HG03108 (cell line): ENCODE measurements around the gene ARL4C.
"Not testable (repeated sequence)": the region's sequence is repeated elsewhere in the genome, so short reads cannot be mapped to it uniquely, and the experiment has no call there.

Experiments
- ATAC-seq: cut with Tn5 transposase; IDR thresholded peaks from one replicate; pipeline ENCODE4 v1.9.1; 2021; ENCODE audit warnings: moderate library complexity; ENCODE audit not compliant: unreplicated experiment

ARL4C gene

GRCh38 chr2:234478121-234478858 is 18.6 kb downstream of the ARL4C start:
- no peak for ATAC-seq

DNA sequence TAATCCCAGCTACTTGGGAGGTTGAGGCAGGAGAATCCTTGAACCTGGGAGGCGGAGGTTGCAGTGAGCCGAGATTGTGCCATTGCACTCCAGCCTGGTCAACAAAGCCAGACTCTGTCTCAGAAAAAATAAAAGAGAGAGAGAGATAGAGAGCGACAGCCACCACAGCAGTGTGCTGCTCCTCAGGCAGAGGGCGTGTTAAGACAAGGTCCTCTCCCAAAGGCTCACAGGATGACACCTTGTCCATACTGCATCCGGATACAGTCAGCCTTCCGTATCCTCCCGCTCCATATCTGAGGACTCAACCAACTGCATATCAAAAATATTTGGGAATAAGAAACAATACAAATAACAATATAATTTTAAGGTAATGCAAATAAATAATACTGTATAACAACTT is 20.1 kb downstream of the ARL4C start:
- no peak for ATAC-seq

DNA sequence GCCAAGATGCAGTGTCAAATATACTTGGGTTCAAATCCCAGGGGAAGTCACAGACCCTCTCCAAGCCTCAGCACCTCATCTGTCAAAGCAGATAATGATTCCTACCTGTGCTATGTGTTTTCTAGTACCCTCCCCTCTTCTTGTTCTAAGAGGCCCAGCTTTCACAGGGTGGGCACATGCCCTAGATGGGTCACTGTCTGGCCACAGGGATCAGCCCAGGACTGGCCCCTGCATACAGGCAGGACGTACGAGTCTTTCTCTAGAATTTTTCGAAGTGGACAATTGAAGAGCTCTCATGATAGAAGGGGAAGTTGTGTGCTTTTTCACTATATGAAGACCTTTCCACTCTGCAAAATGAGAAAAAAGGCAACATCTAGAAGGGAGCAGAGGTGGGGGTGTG is 22.2 kb downstream of the ARL4C start:
- no peak for ATAC-seq

GRCh38 chr2:234472155-234472554 is 24.7 kb downstream of the ARL4C start:
- no peak for ATAC-seq

GRCh38 chr2:234469972-234470371 is 26.9 kb downstream of the ARL4C start:
- no peak for ATAC-seq

- ATAC-seq: no peak
Measured at GRCh38 chr2:234469251-234469845, 27.5 kb downstream of the ARL4C start.

DNA sequence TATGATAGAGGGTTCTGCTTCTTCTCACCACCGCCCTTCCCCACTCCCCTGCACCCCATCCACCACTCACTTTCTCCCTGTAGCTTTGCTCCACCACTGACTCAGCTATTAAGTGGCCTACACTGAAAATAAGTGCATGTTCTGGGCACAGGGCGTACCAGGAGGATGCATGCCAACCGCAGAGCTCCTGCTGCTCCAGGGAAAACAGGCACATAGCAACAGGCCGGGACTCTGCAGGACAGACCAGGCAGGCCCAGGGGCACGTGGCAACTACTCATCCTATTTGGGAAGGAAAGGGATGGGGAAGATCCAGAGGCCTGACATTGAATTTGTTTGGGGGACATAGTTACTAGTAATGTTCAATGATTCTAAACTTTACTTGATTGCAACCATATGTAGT is 28.4 kb downstream of the ARL4C start:
- ATAC-seq: no peak

- ATAC-seq: no peak
Measured at GRCh38 chr2:234467289-234467688, 29.6 kb downstream of the ARL4C start.

DNA sequence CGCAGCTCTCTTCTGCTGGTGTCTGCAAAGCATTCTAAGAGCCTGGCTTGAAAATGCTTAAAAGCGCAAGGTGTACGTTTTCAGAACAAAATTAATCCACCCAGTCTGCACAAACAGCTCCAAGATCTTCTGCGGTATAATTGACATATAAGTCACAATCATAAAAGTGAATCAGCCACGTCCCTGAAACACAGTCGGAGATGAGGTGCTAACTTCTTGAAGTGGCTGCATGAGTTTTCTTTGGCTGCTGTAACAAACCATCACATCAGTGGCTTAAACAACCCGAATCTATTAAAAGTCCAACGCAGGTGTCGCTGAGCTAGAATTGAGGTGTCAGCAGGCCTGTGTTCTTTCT is 32.6 kb downstream of the ARL4C start:
- ATAC-seq: no peak

GRCh38 chr2:234463626-234464290 is 33.1 kb downstream of the ARL4C start:
- ATAC-seq: no peak

GRCh38 chr2:234462218-234462992 is 34.5 kb downstream of the ARL4C start:
- no peak for ATAC-seq

GRCh38 chr2:234459401-234460009 is 37.4 kb downstream of the ARL4C start:
- ATAC-seq: no peak

- ATAC-seq: no peak
Measured at GRCh38 chr2:234458466-234458865, 38.4 kb downstream of the ARL4C start.

DNA sequence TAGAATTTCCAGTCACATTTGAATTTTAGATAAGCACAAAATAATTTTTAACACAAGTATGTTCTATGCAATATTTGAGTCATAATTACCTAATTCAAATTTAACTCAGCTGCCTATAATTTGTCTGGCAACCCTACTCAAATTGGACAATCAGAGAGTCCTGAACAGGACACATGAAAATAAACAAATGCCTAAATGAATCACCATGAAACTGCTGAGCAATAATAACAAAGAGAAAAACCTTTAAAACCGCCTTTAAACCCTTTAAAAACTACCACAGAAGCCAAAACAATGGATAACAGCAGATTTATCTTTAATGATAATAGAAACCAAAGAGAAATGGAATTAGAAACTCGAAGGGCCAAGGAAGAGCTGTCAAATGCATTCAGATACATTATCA is 39.5 kb downstream of the ARL4C start:
- ATAC-seq: no peak

DNA sequence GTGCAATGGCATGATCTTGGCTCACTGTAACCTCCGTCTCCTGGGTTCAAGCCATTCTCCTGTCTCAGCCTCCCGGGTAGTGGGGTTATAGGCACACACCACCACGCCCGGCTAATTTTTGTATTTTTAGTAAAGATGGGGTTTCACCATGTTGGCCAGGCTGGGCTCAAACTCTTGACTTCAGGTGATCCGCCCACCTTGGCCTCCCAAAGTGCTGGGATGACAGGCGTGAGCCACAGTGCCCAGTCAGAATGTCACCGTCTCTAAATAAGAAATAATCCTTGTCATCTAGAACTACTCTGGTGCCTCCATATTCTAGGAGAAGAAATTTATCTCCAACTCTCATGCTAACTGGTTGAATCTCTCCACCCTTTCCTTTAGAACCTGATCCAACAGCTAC is 41.6 kb downstream of the ARL4C start:
- ATAC-seq: not testable (repeated sequence)

DNA sequence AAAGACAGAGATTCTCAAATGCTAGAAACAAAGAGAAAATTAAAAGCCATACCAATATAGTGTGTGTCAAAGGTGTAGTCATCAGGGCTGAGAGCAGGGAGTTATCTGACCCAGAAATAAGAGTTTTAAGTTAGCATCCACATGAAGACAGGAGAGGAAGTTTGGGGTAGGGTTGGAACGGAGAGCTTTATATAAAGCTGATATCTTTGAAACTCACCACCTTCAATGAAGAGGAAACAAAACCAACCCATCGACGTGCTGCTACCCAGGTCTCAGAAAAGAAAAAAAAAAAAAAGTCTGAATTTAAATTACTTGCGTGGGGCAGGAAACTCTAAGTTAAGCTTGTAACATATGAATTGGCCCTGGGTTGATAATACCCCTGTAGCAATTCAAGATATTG is 42.4 kb downstream of the ARL4C start:
- ATAC-seq: peak; percentile 71

DNA sequence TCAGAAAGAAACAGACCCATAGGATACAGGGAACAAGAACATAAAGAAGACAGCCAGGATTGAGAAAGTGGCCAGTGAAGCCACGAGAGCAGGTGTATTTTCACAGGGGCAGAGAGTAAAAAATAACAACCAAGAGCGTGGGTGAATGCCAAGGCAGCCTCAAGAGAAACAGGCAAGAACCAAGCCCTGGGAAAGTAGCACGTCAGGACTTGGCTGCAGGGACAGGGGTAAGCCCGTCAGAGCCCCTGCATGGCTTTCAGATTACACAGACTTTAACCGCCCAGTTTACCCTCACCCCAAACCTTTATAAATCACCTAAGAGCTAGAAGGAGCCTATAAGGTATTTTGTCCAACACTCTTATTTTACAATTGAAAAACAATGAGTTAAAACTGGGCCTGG is 43.7 kb downstream of the ARL4C start:
- no peak for ATAC-seq

DNA sequence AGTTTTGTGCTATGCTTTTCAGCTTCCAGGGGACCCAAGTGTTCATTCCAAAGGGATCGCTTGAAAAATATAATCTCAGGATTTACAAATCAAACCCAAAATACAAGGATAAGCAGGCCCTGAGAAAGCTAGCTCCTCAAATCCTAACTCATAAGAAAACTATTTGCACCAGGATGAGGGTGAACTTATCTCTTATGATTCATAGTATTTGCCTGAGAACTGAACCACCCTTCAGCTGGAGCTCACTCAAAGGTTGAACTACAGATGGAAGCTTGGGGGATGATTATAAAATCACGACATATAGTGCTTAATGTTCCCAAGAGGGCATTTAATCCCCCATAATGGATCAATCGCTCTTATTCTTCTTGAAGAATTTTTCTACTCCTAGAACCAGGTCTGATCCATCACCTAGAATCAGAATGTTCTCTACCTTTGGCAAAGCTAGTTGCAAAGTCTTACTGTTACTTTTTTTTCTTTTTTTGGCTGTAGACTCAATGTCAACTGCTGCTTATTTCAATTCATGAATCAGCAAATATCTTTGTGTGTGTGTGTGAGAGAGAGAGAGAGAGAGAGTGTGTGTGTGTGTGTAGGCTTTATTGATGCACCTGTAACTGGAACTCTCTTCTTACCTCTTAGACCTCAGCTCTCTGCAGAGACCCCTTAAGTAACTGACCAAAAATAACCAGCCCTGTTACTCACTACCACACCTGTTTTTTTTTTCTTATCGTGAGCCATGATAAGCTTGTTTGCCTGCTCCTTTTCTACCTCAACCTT is 44.8 kb downstream of the ARL4C start:
- ATAC-seq: no peak

GRCh38 chr2:234451242-234451641 is 45.6 kb downstream of the ARL4C start:
- no peak for ATAC-seq

- no peak for ATAC-seq
Measured at GRCh38 chr2:234450431-234451124, 46.3 kb downstream of the ARL4C start.
